NCI-H526 treated with DMSO at 0.1 percent for 48 hours (cell line): ENCODE data around the gene DNAI4.
"Not testable (repeated sequence)": the region's sequence is repeated elsewhere in the genome, so short reads cannot be mapped to it uniquely, and the experiment has no call there.

Experiments used
- DNase-seq: peaks from one replicate; lab custom pipeline; 2025; lab: John Stamatoyannopoulos, UW

Gene DNAI4

GRCh38 chr1:66833112-66833511 is 91.5 kb downstream of the DNAI4 start:
- no peak for DNase-seq

- DNase-seq: no peak
Measured at GRCh38 chr1:66831529-66832239, 93.0 kb downstream of the DNAI4 start.

- DNase-seq: no peak
Measured at GRCh38 chr1:66824771-66825170, 99.9 kb downstream of the DNAI4 start.

GRCh38 chr1:66809736-66810326 is 114.8 kb downstream of the DNAI4 start:
- no peak for DNase-seq

GRCh38 chr1:66809245-66809644 is 115.4 kb downstream of the DNAI4 start:
- DNase-seq: no peak

GRCh38 chr1:66795839-66796238 is 128.8 kb downstream of the DNAI4 start:
- DNase-seq: not testable (repeated sequence)

- no peak for DNase-seq
Measured at GRCh38 chr1:66791621-66792610, 132.7 kb downstream of the DNAI4 start.

GRCh38 chr1:66788231-66788939 is 136.3 kb downstream of the DNAI4 start:
- DNase-seq: no peak

GRCh38 chr1:66787641-66788040 is 137.0 kb downstream of the DNAI4 start:
- no peak for DNase-seq

- not testable (repeated sequence) for DNase-seq
Measured at GRCh38 chr1:66785800-66786199, 138.9 kb downstream of the DNAI4 start.

GRCh38 chr1:66779475-66780078 is 145.1 kb downstream of the DNAI4 start:
- no peak for DNase-seq

- no peak for DNase-seq
Measured at GRCh38 chr1:66778969-66779368, 145.7 kb downstream of the DNAI4 start.

GRCh38 chr1:66778266-66778665 is 146.4 kb downstream of the DNAI4 start:
- peak; percentile 22 for DNase-seq

GRCh38 chr1:66777831-66778230 is 146.8 kb downstream of the DNAI4 start:
- no peak for DNase-seq

GRCh38 chr1:66775646-66776045 is 149.0 kb downstream of the DNAI4 start:
- DNase-seq: no peak

- DNase-seq: no peak
Measured at GRCh38 chr1:66774438-66774837, 150.2 kb downstream of the DNAI4 start.

GRCh38 chr1:66773227-66773626 is 151.4 kb downstream of the DNAI4 start:
- no peak for DNase-seq

- DNase-seq: no peak
Measured at GRCh38 chr1:66770694-66771093, 154.0 kb downstream of the DNAI4 start.

GRCh38 chr1:66770240-66770639 is 154.4 kb downstream of the DNAI4 start:
- no peak for DNase-seq

GRCh38 chr1:66769512-66770229 is 155.0 kb downstream of the DNAI4 start:
- DNase-seq: no peak

- no peak for DNase-seq
Measured at GRCh38 chr1:66768965-66769364, 155.7 kb downstream of the DNAI4 start.
